SKM-1 (cell line): ENCODE measurements around the gene CYLC2.

Source experiments
- DNase-seq: peaks from one replicate; lab custom pipeline; 2025; ENCODE audit not compliant: unreplicated experiment; lab: John Stamatoyannopoulos, UW

CYLC2 gene

GRCh38 chr9:102995033-102995432, at the start of gene CYLC2:
TSS of gene CYLC2 (plus strand) at chr9:102995333. CDS start at chr9:102995381, 48 bp downstream.
- no peak for DNase-seq

- DNase-seq: no peak
Measured at GRCh38 chr9:102950346-102950745, 44.8 kb upstream of the CYLC2 start.

- no peak for DNase-seq
Measured at GRCh38 chr9:102966999-102967398, 28.1 kb upstream of the CYLC2 start.

- no peak for DNase-seq
Measured at GRCh38 chr9:102967979-102968378, 27.2 kb upstream of the CYLC2 start.

GRCh38 chr9:102972780-102973179, 22.4 kb upstream of the CYLC2 start:
- DNase-seq: no peak

GRCh38 chr9:102974530-102974929, 20.6 kb upstream of the CYLC2 start:
- no peak for DNase-seq

GRCh38 chr9:102975251-102975650, 19.9 kb upstream of the CYLC2 start:
- DNase-seq: no peak

GRCh38 chr9:102985162-102985895, 9.8 kb upstream of the CYLC2 start:
- DNase-seq: no peak

- no peak for DNase-seq
Measured at GRCh38 chr9:102986425-102986824, 8.7 kb upstream of the CYLC2 start.

GRCh38 chr9:103003689-103004088, 8.6 kb downstream of the CYLC2 start:
- DNase-seq: no peak

GRCh38 chr9:103014242-103014641, 19.1 kb downstream of the CYLC2 start:
- DNase-seq: no peak

GRCh38 chr9:103025796-103026195, 30.7 kb downstream of the CYLC2 start:
- DNase-seq: no peak

GRCh38 chr9:103037508-103038477, 42.7 kb downstream of the CYLC2 start:
- no peak for DNase-seq

- no peak for DNase-seq
Measured at GRCh38 chr9:103041961-103042360, 46.8 kb downstream of the CYLC2 start.
